Panc1 (cell line): Measurements from ENCODE around the gene CCNL2. TPM values are rescaled to one million over a fixed set of nuclear protein-coding genes. Genes with fewer than 3 reads are reported as not detected.
"Not testable (repeated sequence)": the region's sequence is repeated elsewhere in the genome, so short reads cannot be mapped to it uniquely, and the experiment has no call there.

Source experiments
- ATAC-seq: fragments of 200-7000 bp; cut with Tn5 transposase; 2 replicates; pipeline ENCODE4 v1.9.1; 2020; ENCODE audit warnings: mild to moderate bottlenecking, moderate library complexity
- BruUV-seq: library from RNA; stranded (reverse); fragments of 400-500 nt; replicated peaks from 2 replicates; lab custom pipeline; 2021; lab: Mats Ljungman, UMichigan
- CTCF ChIA-PET: fragments of 300-600 bp; sonication (Branson Sonifier 250); formaldehyde crosslinking; loops from one replicate; lab custom pipeline; 2022; ENCODE audit warnings: antibody characterized with exemption; lab: Charles Lee
- POLR2A ChIA-PET: fragments of 300-600 bp; sonication (Branson Sonifier 250); formaldehyde crosslinking; loops from one replicate; lab custom pipeline; 2022; ENCODE audit warnings: antibody characterized with exemption; lab: Charles Lee
- DNase-seq: peaks from one replicate; pipeline ENCODE4 v3.0.0-alpha.2; 2010; ENCODE audit warnings: low read depth, low spot score
- H3K27ac ChIP-seq: 2 replicates; pipeline ENCODE4 v1.5.1; 2011; ENCODE audit warnings: mild to moderate bottlenecking, low read length, inconsistent platforms
- H3K27me3 ChIP-seq: fragments of 200-500 bp; sonication (Bioruptor generic); 2 replicates; pipeline ENCODE4 v1.6.0; 2014; ENCODE audit warnings: low read length, inconsistent platforms; ENCODE audit not compliant: control insufficient read depth, insufficient read depth
- H3K36me3 ChIP-seq: fragments of 200-500 bp; sonication (Bioruptor generic); 2 replicates; pipeline ENCODE4 v1.5.1; 2014; ENCODE audit warnings: inconsistent platforms, mild to moderate bottlenecking, low read length, moderate library complexity; ENCODE audit not compliant: control insufficient read depth, insufficient read depth
- H3K4me1 ChIP-seq: 2 replicates; pipeline ENCODE4 v1.5.1; 2011; ENCODE audit warnings: inconsistent platforms, mild to moderate bottlenecking, low read length, moderate library complexity; ENCODE audit not compliant: control insufficient read depth, insufficient read depth
- H3K4me3 ChIP-seq, 2 experiments: 2 replicates each; pipeline ENCODE4 v1.5.1; 2011 to 2012; ENCODE audit warnings: low read depth in 2 of 2, low read length in 2 of 2, mild to moderate bottlenecking in 2 of 2, inconsistent platforms in 1 of 2, moderate library complexity in 1 of 2
- H3K9me3 ChIP-seq: fragments of 200-500 bp; sonication (Bioruptor generic); 2 replicates; pipeline ENCODE4 v1.5.1; 2014; ENCODE audit warnings: low read depth, mild to moderate bottlenecking, inconsistent platforms, low read length, moderate library complexity; ENCODE audit not compliant: control insufficient read depth, insufficient read depth
- CTCF ChIP-seq: fragments of 450-650 bp; IDR thresholded peaks from 2 replicates; pipeline ENCODE4 v1.5.1; 2017; ENCODE audit warnings: mild to moderate bottlenecking
- POLR2AphosphoS5 ChIP-seq: IDR thresholded peaks from 2 replicates; pipeline ENCODE4 v1.6.1; 2012; ENCODE audit warnings: mild to moderate bottlenecking, low read depth, low read length, moderate library complexity
- REST ChIP-seq, 2 experiments: IDR thresholded peaks; 2 replicates each; pipeline ENCODE4 v1.6.1; 2011 to 2012; ENCODE audit warnings: low read depth in 2 of 2, control low read depth in 1 of 2, low read length in 1 of 2, mild to moderate bottlenecking in 1 of 2, moderate library complexity in 1 of 2; ENCODE audit not compliant: insufficient read depth in 1 of 2
- SIN3A ChIP-seq: IDR thresholded peaks from 2 replicates; pipeline ENCODE4 v1.6.1; 2012; ENCODE audit warnings: low read depth, mild to moderate bottlenecking, low read length, moderate library complexity, borderline replicate concordance; ENCODE audit not compliant: insufficient read depth
- TCF7L2 ChIP-seq: IDR thresholded peaks from 2 replicates; pipeline ENCODE4 v1.6.1; 2011; ENCODE audit warnings: mild to moderate bottlenecking, low read depth, low read length, inconsistent platforms
- in situ Hi-C: cut with HindIII; loops from 2 replicates; pipeline ENCODE4 v1.10.0; 2016; ENCODE audit warnings: low sequenced_read_pairs, low pct_unique_long_range_greater_than_20kb
- intact Hi-C: fragments of 100-400 bp; cut with micrococcal nuclease; formaldehyde crosslinking; loops from one replicate; pipeline ENCODE4 v1.10.0; 2022; ENCODE audit not compliant: unreplicated experiment
- total RNA-seq: library from RNA; stranded (reverse); gene quantifications from one replicate; pipeline ENCODE4 v1.2.1, GENCODE V29; 2021; ENCODE audit not compliant: unreplicated experiment

CCNL2 gene
- total RNA-seq, 1 experiment from 2014 or later = 297 TPM

- ChIA-PET CTCF (interaction anchor here (1.2 to 1.8 kb wide), 2 partner anchors 11 to 28 kb away, joined by 5 to 11 read pairs; no protein-coding TSS in a partner anchor), POLR2A (interaction anchor here (0.5 to 1.0 kb wide), 3 partner anchors 9 to 21 kb away, joined by 3 to 7 read pairs (median 3); partner anchors contain the start of gene ANKRD65)
- Histone ChIP-seq H3K9me3 (no peaks in the 10 kb centered on the region), H3K27me3 (no peaks in the 10 kb centered on the region), H3K4me3 (peak overlapping the region; percentile 14 to 21), H3K36me3 (no peaks in the 10 kb centered on the region), H3K27ac (peak overlapping the region; percentile 91), H3K4me1 (peaks cover 71% of the 10 kb centered on the region)
- in situ Hi-C loops = no loop called here
- no peak for DNase-seq
- no TSS peak for BruUV-seq
- ATAC-seq = peak; percentile 14
- intact Hi-C loops = no loop called here
- 0 out of 2 replicates have a peak, but pooled peaks have one; percentile 39 for TF ChIP-seq SIN3A
- no peak; the same call in none of the 2 replicates for TF ChIP-seq POLR2AphosphoS5
- TF ChIP-seq CTCF = peak; percentile 36; the same call in 1 of the 2 replicates
- TF ChIP-seq TCF7L2 = peak; percentile 93
- TF ChIP-seq REST (IDR thresholded peaks at IDR 0.05; ENCODE audit: insufficient read depth in 1 of 2, low read depth in 2 of 2, low read length in 1 of 2) = 0 out of 4 replicates have a peak, but pooled peaks of 1 of the 2 experiments have one; percentile 13
Measured at GRCh38 chr1:1430114-1430982, 31.2 kb upstream of the CCNL2 start.

- H3K27me3 ChIP-seq = no peaks in the 10 kb centered on the region
- H3K36me3 ChIP-seq = no peaks in the 10 kb centered on the region
- intact Hi-C loops = no loop called here
- BruUV-seq = TSS peak; percentile 60
- no peak for ATAC-seq
- peaks cover 65% of the 10 kb centered on the region for H3K4me1 ChIP-seq
- CTCF ChIA-PET = interaction anchor here (0.7 kb wide), 1 partner anchor 11 kb away, joined by 6 read pairs; no protein-coding TSS in a partner anchor
- H3K9me3 ChIP-seq = no peaks in the 10 kb centered on the region
- in situ Hi-C loops = no loop called here
- POLR2A ChIA-PET = no interaction called here
- peak overlapping the region; percentile 91 for H3K27ac ChIP-seq
- TF ChIP-seq REST (IDR thresholded peaks at IDR 0.05; ENCODE audit: insufficient read depth in 1 of 2, low read depth in 2 of 2, low read length in 1 of 2) (no peak), TCF7L2 (no peak), SIN3A (no peak), POLR2AphosphoS5 (no peak), CTCF (no peak)
- H3K4me3 ChIP-seq = 0 out of 4 replicates have a peak overlapping the region, but pooled peaks of 1 of the 2 experiments have one; percentile 15
- DNase-seq = no peak
Measured at GRCh38 chr1:1429671-1430073, 30.5 kb upstream of the CCNL2 start.

GRCh38 chr1:1428967-1429366 lies 29.8 kb upstream of the CCNL2 start:
- peaks cover 58% of the 10 kb centered on the region for H3K4me1 ChIP-seq
- peak overlapping the region; percentile 91 for H3K27ac ChIP-seq
- ATAC-seq, intact Hi-C loops, H3K9me3 ChIP-seq, in situ Hi-C loops, H3K36me3 ChIP-seq, H3K4me3 ChIP-seq, BruUV-seq, POLR2A ChIA-PET, H3K27me3 ChIP-seq, DNase-seq: not testable (repeated sequence)
- CTCF ChIA-PET = interaction anchor here (0.7 kb wide), 1 partner anchor 11 kb away, joined by 6 read pairs; no protein-coding TSS in a partner anchor
